Gastrocnemius medialis (tissue), 4 donors: ENCODE measurements around the gene KIR2DL1.
"Not testable (repeated sequence)": the region's sequence is repeated elsewhere in the genome, so short reads cannot be mapped to it uniquely, and the experiment has no call there.

Experiments
- POLR2A ChIP-seq, 2 donors: fragments of 450-650 bp; IDR thresholded peaks; one replicate each; pipeline ENCODE4 v1.6.1; 2017; ENCODE audit warnings: antibody characterized with exemption in 2 of 2, mild to moderate bottlenecking in 2 of 2, moderate library complexity in 2 of 2
- TF ChIP-seq, protein P1 (sequence below), 5 experiments: fragments of 450-650 bp in 3 of 5; fragments of 200-600 bp in 2 of 5; sonication (generic) in 2 of 5; IDR thresholded peaks in 4 of 5; conservative IDR thresholded peaks in 1 of 5; 1 replicate in 4 of 5; 2 replicates in 1 of 5; pipeline ENCODE4 v1.5.1; 2016 to 2019; ENCODE audit warnings: antibody characterized with exemption in 5 of 5, mild to moderate bottlenecking in 3 of 5, moderate library complexity in 3 of 5

DNA sequence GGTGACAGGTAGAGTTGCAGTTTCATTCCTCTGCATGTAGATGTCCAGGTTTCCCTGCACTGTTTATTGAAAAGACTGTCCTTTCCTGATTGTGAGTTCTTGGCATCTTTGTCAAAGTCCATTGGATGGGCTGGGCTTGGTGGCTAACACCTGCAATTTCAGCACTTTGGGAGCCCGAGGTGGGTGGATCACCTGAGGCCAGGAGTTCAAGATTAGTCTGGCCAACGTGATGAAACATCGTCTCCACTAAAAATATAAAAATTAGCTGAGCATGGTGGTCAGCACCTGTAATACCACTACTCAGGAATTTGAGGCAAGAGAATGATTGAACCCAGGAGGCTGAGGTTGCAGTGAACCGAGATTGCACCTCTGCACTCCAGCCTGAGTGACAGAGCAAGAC is 8.3 kb downstream of the KIR2DL1 start:
- TF ChIP-seq, protein P1, sequence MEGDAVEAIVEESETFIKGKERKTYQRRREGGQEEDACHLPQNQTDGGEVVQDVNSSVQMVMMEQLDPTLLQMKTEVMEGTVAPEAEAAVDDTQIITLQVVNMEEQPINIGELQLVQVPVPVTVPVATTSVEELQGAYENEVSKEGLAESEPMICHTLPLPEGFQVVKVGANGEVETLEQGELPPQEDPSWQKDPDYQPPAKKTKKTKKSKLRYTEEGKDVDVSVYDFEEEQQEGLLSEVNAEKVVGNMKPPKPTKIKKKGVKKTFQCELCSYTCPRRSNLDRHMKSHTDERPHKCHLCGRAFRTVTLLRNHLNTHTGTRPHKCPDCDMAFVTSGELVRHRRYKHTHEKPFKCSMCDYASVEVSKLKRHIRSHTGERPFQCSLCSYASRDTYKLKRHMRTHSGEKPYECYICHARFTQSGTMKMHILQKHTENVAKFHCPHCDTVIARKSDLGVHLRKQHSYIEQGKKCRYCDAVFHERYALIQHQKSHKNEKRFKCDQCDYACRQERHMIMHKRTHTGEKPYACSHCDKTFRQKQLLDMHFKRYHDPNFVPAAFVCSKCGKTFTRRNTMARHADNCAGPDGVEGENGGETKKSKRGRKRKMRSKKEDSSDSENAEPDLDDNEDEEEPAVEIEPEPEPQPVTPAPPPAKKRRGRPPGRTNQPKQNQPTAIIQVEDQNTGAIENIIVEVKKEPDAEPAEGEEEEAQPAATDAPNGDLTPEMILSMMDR (IDR thresholded peaks at IDR 0.05 in 4 of 5, conservative IDR thresholded peaks at IDR 0.05 in 1 of 5), result not testable (repeated sequence)
- not testable (repeated sequence) for TF ChIP-seq POLR2A (IDR thresholded peaks at IDR 0.05)
